Left lung (tissue), 10 donors: ENCODE measurements around the gene SLC27A3. TPM values are rescaled to one million over a fixed set of nuclear protein-coding genes. Genes with fewer than 3 reads are reported as not detected.

Experiments
- ATAC-seq: fragments of 200-7000 bp; cut with Tn5 transposase; one replicate; pipeline ENCODE4 v1.9.1; 2020; ENCODE audit warnings: moderate library complexity
- DNase-seq, 4 donors: peaks; one replicate each; pipeline ENCODE4 v3.0.0-alpha.2; 2013 to 2020
- H3K27ac ChIP-seq, 2 donors: fragments of 200-600 bp; sonication (generic) in 1 of 2; one replicate each; pipeline versions ENCODE4 v1.5.0 to v1.8.0; 2020 to 2021
- H3K27me3 ChIP-seq, 2 donors: fragments of 200-600 bp; sonication (generic) in 1 of 2; one replicate each; pipeline versions ENCODE4 v1.5.0 to v1.8.0; 2020 to 2021
- H3K36me3 ChIP-seq, 2 donors: fragments of 200-600 bp; sonication (generic) in 1 of 2; one replicate each; pipeline versions ENCODE4 v1.5.0 to v1.8.0; 2020 to 2021
- H3K4me1 ChIP-seq, 2 donors: fragments of 200-600 bp; one replicate each; pipeline ENCODE4 v1.8.0; 2021
- H3K4me3 ChIP-seq, 2 donors: fragments of 200-600 bp; sonication (generic) in 1 of 2; one replicate each; pipeline versions ENCODE4 v1.5.0 to v1.8.0; 2020 to 2021; ENCODE audit warnings: mild to moderate bottlenecking in 1 of 2
- H3K9me3 ChIP-seq, 2 donors: fragments of 200-600 bp; sonication (generic) in 1 of 2; one replicate each; pipeline versions ENCODE4 v1.5.0 to v1.8.0; 2020 to 2021
- CTCF ChIP-seq, 2 donors: fragments of 200-600 bp; sonication (generic) in 1 of 2; IDR thresholded peaks; one replicate each; pipeline versions ENCODE4 v1.5.0 to v1.8.0; 2021; ENCODE audit warnings: antibody characterized with exemption in 2 of 2
- intact Hi-C, 2 donors: fragments of 100-400 bp; cut with DNase I; formaldehyde crosslinking; loops; one replicate each; pipeline versions ENCODE4 v1.11.2 to v1.14.2; 2022
- polyA plus RNA-seq, 6 donors: library from polyadenylated mRNA; unstranded; fragments of 120-200 nt; gene quantifications; one replicate each; pipeline ENCODE4 v1.2.1, GENCODE V29; 2013; ENCODE audit not compliant: insufficient read length in 6 of 6
- total RNA-seq, 2 donors: library from RNA; stranded (reverse); fragmentation: NEBNext Ultra II Directional; extraction: Animal tissue kit (Norgen Biotek cat#: 25700); gene quantifications; one replicate each; pipeline ENCODE4 v1.2.1, GENCODE V29; 2021
- donor health status: DM: no; HTN: yes; CAD: no.
- donor health status: DM: no; HTN: no; CAD: no.

The SLC27A3 gene
- total and polyA plus RNA-seq, 8 donors = 32.4 to 68.6 (median 44.0) TPM

- intact Hi-C loops = no loop called here
- Histone ChIP-seq H3K27me3 (no peaks in the 10 kb centered on the region), H3K4me1 (peaks cover 18 to 55% of the 10 kb centered on the region in 2 donors), H3K4me3 (no peak overlapping the region), H3K36me3 (no peaks in the 10 kb centered on the region), H3K27ac (peak overlapping the region; percentile 30 to 96), H3K9me3 (no peaks in the 10 kb centered on the region)
- TF ChIP-seq CTCF (IDR thresholded peaks at IDR 0.05) = no peak
- ATAC-seq (no peak), DNase-seq (no peak)
These were observed 44.7 kb upstream of the SLC27A3 start for GRCh38 chr1:153730468-153730988.

- intact Hi-C loops = no loop called here
- Histone ChIP-seq H3K27me3 (no peaks in the 10 kb centered on the region), H3K27ac (peak overlapping the region; percentile 62 to 84), H3K36me3 (peaks cover 0 to 12% of the 10 kb centered on the region in 2 donors), H3K9me3 (no peaks in the 10 kb centered on the region), H3K4me3 (no peak overlapping the region), H3K4me1 (peaks cover 17 to 57% of the 10 kb centered on the region in 2 donors)
- TF ChIP-seq CTCF (IDR thresholded peaks at IDR 0.05) = no peak
- DNase-seq (peak in 1 of 4 donors; percentile 7), ATAC-seq (peak; percentile 82)
These were observed 41.2 kb upstream of the SLC27A3 start for GRCh38 chr1:153733970-153734369.

- Histone ChIP-seq H3K27me3 (no peaks in the 10 kb centered on the region), H3K4me1 (peaks cover 11 to 51% of the 10 kb centered on the region in 2 donors), H3K4me3 (no peak overlapping the region), H3K9me3 (no peaks in the 10 kb centered on the region), H3K27ac (peak overlapping the region; percentile 62 to 84), H3K36me3 (peaks cover 0 to 18% of the 10 kb centered on the region in 2 donors)
- intact Hi-C loops = no loop called here
- ATAC-seq (peak; percentile 37), DNase-seq (no peak)
- TF ChIP-seq CTCF (IDR thresholded peaks at IDR 0.05) = no peak
These were observed 40.7 kb upstream of the SLC27A3 start for GRCh38 chr1:153734396-153735089.

- intact Hi-C loops = no loop called here
- peaks cover 0 to 23% of the 10 kb centered on the region in 2 donors for H3K36me3 ChIP-seq
- no peak for TF ChIP-seq CTCF (IDR thresholded peaks at IDR 0.05)
- no peak overlapping the region for H3K4me3 ChIP-seq
- no peaks in the 10 kb centered on the region for H3K27me3 ChIP-seq
- DNase-seq = no peak
- peak overlapping the region; percentile 62 to 84 for H3K27ac ChIP-seq
- H3K9me3 ChIP-seq = no peaks in the 10 kb centered on the region
- no peak for ATAC-seq
- H3K4me1 ChIP-seq = peaks cover 9 to 46% of the 10 kb centered on the region in 2 donors
These were observed 40.2 kb upstream of the SLC27A3 start for GRCh38 chr1:153735090-153735420.

- no peak overlapping the region for H3K27ac ChIP-seq
- no peak overlapping the region for H3K4me3 ChIP-seq
- peaks cover 4 to 15% of the 10 kb centered on the region in 2 donors for H3K4me1 ChIP-seq
- intact Hi-C loops = loop anchor here in 1 of 2 donors (10.0 kb wide), 1 partner anchor 67 kb away; the partner anchor contains the start of genes ILF2 and NPR1
- ATAC-seq (no peak), DNase-seq (no peak)
- H3K36me3 ChIP-seq = peaks cover 0 to 80% of the 10 kb centered on the region in 2 donors
- no peaks in the 10 kb centered on the region for H3K9me3 ChIP-seq
- H3K27me3 ChIP-seq = no peaks in the 10 kb centered on the region
- TF ChIP-seq CTCF (IDR thresholded peaks at IDR 0.05) = no peak
These were observed 33.2 kb upstream of the SLC27A3 start for GRCh38 chr1:153741986-153742385.
